Kidney epithelial cell (primary cell): ENCODE data around the gene RET. TPM values are rescaled to one million over a fixed set of nuclear protein-coding genes. Genes with fewer than 3 reads are reported as not detected.

Experiments used
- DNase-seq: peaks from one replicate; pipeline ENCODE4 v3.0.0-alpha.2; 2010; ENCODE audit warnings: low read depth
- H3K27me3 ChIP-seq: 2 replicates; pipeline ENCODE4 v1.6.0; 2011; ENCODE audit warnings: low read length; ENCODE audit not compliant: control insufficient read depth, insufficient read depth
- H3K36me3 ChIP-seq: 2 replicates; pipeline ENCODE4 v1.5.1; 2011; ENCODE audit warnings: low read length; ENCODE audit not compliant: control insufficient read depth, insufficient read depth
- H3K4me3 ChIP-seq: 2 replicates; pipeline ENCODE4 v1.5.1; 2011; ENCODE audit warnings: low read depth, mild to moderate bottlenecking, control low read depth, low read length
- total RNA-seq: library from RNA; depleted of rRNA; stranded (reverse); fragments of >200 nt; gene quantifications from 2 replicates; pipeline ENCODE4 v1.2.3, GENCODE V29; 2015
- TF ChIP-seq, protein P1 (sequence below): IDR thresholded peaks from 2 replicates; pipeline ENCODE4 v1.5.1; 2011; ENCODE audit warnings: mild to moderate bottlenecking, moderate library complexity, low read length, control low read depth, inconsistent platforms; ENCODE audit not compliant: insufficient read depth, poor library complexity, severe bottlenecking

The RET gene
- total RNA-seq, 1 donor from 2014 or later = 3.7 TPM

DNA sequence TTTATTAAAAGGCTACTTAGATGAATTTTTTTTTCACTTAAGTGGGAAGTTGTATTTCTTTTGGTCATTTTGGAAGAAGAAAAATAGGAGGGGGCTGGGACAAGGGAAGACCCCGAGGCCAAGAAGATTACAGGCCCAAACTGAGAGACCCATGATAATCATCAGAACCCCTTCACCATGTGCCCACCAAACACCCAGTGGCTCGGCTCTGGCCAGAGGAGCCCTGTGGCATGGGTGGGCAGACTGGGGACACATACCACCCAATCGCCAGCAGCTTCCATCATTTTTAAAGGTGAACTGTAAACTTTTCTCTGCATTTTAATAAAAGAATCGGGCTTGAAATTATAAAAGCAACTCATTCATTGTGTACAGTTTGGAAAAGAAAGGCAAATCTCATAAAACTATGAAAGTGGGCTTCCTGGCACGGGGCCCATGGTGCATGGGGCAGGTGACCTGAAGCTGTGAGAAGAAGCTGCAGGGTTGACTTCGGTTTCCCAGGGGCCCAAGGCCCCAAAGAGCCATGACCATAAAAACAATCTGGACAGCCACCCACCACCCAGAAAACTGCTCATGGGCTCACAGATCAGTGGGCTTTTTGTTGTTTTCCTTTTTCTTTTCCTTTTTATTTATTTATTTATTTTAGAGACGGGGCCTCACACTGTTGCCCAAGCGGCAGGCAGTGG, 29.4 kb upstream of the RET start:
- TF ChIP-seq, protein P1, sequence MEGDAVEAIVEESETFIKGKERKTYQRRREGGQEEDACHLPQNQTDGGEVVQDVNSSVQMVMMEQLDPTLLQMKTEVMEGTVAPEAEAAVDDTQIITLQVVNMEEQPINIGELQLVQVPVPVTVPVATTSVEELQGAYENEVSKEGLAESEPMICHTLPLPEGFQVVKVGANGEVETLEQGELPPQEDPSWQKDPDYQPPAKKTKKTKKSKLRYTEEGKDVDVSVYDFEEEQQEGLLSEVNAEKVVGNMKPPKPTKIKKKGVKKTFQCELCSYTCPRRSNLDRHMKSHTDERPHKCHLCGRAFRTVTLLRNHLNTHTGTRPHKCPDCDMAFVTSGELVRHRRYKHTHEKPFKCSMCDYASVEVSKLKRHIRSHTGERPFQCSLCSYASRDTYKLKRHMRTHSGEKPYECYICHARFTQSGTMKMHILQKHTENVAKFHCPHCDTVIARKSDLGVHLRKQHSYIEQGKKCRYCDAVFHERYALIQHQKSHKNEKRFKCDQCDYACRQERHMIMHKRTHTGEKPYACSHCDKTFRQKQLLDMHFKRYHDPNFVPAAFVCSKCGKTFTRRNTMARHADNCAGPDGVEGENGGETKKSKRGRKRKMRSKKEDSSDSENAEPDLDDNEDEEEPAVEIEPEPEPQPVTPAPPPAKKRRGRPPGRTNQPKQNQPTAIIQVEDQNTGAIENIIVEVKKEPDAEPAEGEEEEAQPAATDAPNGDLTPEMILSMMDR = no peak
- no peaks in the 10 kb centered on the region for H3K27me3 ChIP-seq
- no peaks in the 10 kb centered on the region for H3K36me3 ChIP-seq
- DNase-seq = no peak
- H3K4me3 ChIP-seq = no peak overlapping the region

DNA sequence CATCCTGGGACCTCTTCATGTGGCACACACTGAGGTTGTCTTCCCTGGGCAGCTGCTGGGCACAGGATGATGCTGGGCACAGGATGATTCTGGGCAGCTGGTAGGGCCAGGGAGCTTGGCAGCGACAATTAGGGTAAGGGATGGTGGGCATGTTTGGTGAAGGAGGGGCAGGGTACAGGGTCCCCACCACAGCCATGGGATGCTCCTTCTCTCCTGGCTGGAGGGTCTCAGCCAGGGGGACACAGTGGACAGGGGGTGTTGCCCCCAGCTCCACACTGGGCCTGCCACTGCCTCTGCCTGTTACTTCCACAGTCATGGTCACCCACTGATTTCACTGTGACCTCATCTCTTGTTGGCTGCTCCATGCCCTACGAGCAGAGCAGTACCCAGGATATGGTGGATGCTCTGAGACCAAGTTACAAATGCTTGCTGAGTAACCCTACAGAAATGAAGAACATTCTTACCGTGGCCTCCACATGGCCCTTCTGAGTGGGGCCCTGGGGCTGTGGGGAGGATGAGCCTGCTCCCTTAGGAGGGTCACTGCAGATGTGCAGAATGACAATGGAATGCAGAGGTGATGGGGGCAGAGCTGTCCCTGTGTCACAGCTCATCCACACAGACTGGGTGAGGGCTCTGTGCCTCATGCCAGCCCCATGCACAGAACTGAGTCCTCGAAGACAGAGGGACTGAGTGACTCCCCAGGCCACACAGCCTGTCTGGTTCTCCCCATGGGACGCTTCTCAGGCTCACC, 28.4 kb upstream of the RET start:
- TF ChIP-seq, protein P1 = no peak
- Histone ChIP-seq H3K4me3 (no peak overlapping the region), H3K36me3 (no peaks in the 10 kb centered on the region), H3K27me3 (no peaks in the 10 kb centered on the region)
- DNase-seq = no peak

DNA sequence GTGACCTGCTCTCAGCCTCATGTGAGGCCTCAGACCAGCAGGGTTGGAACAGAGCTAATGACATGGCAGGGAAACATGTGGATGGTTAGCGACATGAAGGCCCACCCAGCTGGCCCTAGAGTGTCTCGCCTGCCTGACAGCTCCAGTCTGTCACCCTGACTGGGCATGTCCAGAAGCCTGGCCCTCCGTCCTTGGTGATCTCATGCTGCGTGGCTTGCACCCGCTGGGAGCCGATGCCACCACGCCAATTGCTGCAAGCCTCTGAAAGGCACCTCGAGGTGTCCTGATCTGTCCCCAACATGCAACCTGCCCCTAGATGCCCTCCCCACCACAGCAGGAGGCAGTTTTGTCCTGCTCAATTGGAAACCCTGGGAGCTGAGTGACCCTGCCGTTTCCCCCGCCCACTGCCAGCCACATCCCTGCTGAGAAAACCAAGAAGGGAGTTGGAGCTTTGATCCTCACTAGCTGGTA, 27.8 kb upstream of the RET start:
- no peaks in the 10 kb centered on the region for H3K27me3 ChIP-seq
- no peak for DNase-seq
- TF ChIP-seq, protein P1 = no peak
- no peaks in the 10 kb centered on the region for H3K36me3 ChIP-seq
- H3K4me3 ChIP-seq = no peak overlapping the region

DNA sequence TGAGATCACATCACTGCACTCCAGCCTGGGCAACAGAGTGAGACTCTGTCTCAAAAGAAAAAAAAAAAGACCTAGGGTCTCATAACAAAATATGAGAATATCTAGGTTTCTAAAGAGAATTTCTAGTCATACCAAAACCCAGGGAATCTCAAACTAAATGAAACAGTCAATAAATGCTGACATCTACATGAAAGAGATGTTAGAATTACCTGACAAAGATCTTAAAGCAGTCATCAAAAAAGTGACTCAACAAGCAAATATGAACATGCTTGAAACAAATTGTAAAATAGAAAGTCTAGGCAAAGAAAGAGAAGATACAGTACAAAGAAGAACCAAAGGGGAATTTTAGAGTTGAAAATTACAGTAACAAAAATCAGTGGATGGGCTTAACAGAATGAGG, 26.9 kb upstream of the RET start:
- no peaks in the 10 kb centered on the region for H3K36me3 ChIP-seq
- TF ChIP-seq, protein P1 = no peak
- H3K27me3 ChIP-seq = no peaks in the 10 kb centered on the region
- no peak overlapping the region for H3K4me3 ChIP-seq
- no peak for DNase-seq

DNA sequence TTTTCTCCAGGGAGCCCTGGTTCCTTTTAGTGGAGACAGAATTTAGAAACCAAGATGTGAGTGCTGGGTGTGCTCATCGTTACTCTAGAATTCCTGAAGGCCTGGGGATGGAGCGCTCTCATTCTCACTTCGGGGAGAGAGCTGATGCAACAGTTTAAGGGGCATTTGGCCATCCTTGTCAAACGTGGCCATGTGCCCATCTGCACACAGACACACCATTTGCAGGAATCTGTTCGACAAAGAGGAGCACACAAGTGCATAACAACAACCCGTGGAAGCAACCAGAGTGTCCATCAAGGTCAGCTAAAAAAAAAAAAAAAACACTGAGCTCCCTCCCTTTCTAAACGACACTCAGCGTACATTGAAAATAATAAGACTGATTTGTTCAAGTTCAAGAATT, 23.0 kb upstream of the RET start:
- Histone ChIP-seq H3K36me3 (no peaks in the 10 kb centered on the region), H3K27me3 (no peaks in the 10 kb centered on the region), H3K4me3 (no peak overlapping the region)
- TF ChIP-seq, protein P1 = no peak
- no peak for DNase-seq
